ENCODE results near the gene SELENOM.
"Not testable (repeated sequence)": the region's sequence is repeated elsewhere in the genome, so short reads cannot be mapped to it uniquely, and the experiment has no call there.

The SELENOM gene

DNA sequence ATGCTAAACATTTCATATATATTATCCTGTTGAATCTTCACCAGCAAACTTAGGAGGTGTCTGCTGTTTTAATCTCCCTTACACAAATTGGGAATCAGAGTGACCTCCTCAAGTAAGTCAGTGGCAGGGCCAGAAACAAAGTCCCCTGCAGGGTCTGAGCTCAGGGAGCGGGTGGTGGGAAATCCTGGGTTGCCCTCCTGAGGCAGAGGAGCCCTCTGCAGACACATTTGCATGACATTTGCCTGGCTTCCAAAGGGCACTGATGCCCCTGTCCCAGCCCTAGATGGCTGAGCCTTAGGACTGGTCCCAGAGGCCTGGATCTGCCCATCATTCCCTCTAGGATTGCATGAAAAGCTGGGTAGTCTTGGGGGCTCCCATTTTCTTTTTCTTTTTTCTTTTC lies 13.3 kb upstream of the SELENOM start:
- no peak overlapping the region for H3K4me3 ChIP-seq (ENCODE audit: low read length)
- H3K9ac ChIP-seq (ENCODE audit: low read depth, low read length): no peak overlapping the region
- peaks cover 33% of the 10 kb centered on the region for H3K27me3 ChIP-seq (ENCODE audit: control insufficient read depth, insufficient read depth, low read length)
- peaks cover 6% of the 10 kb centered on the region for H3K4me1 ChIP-seq (ENCODE audit: control insufficient read depth, insufficient read depth, low read length)
- H3K36me3 ChIP-seq (ENCODE audit: insufficient read depth, low read length): no peaks in the 10 kb centered on the region
- H3K4me2 ChIP-seq (ENCODE audit: low read length): no peak overlapping the region
- no peaks in the 10 kb centered on the region for H3K9me3 ChIP-seq (replicated peaks; ENCODE audit: low read length)

DNA sequence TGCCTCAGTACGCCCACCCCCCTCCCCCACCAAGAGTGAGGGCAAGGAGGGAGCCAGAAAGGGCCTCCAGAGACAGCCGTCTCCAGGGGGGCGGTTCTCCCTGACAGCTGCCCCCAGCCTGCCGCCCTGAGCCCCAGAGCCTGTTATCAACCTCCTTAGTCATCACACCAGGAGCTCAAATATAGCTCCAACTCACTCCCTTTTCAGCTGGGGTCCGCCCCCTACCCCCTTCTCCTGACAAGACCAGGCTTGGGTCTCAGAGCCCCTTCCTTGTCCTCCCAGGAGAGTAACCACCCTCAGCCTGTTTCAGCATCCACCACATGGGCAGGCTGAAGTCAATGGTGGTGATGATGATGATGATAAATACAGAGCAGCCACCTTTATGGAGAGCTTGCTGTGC lies 12.9 kb upstream of the SELENOM start:
- no peak overlapping the region for H3K4me3 ChIP-seq (ENCODE audit: low read length)
- no peaks in the 10 kb centered on the region for H3K9me3 ChIP-seq (replicated peaks; ENCODE audit: low read length)
- no peaks in the 10 kb centered on the region for H3K36me3 ChIP-seq (ENCODE audit: insufficient read depth, low read length)
- no peak overlapping the region for H3K4me2 ChIP-seq (ENCODE audit: low read length)
- peaks cover 6% of the 10 kb centered on the region for H3K4me1 ChIP-seq (ENCODE audit: control insufficient read depth, insufficient read depth, low read length)
- H3K27me3 ChIP-seq (ENCODE audit: control insufficient read depth, insufficient read depth, low read length): peaks cover 30% of the 10 kb centered on the region
- H3K9ac ChIP-seq (ENCODE audit: low read depth, low read length): no peak overlapping the region

DNA sequence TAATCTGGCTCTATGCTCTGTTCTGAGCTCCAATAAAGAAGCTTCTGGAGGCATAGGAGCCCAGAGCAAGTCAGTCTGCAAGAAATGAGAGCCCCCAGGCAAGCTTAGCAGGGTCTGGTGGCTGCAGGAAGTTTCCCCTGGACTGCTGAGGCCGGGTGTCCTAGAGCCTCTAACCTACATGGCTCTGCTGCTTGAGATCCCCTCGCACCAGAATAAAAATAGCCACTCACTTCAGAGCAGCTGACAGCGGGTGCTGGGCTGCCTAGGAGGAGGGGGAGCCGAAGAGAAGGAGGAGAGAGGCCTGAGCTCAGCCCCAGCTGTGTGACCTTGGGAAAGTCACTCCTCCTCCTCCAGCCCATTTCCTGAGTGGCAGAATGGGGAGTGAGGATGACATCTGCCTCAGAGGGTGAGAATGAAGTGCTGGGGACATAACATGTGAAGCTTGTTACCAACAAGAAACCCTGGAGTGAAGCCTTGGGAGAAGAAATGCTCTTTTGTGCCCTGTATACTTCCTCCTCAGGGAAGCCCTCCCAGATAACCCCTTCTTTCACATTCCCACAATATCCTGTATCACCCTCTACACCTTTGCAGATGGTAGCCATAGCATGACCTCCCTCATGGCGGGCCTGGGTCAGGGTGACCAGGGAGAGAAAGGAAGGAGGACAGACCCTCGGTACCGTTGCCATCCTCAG lies 11.8 kb upstream of the SELENOM start:
- Histone ChIP-seq H3K4me1 (ENCODE audit: control insufficient read depth, insufficient read depth, low read length) (peaks cover 6% of the 10 kb centered on the region), H3K27me3 (ENCODE audit: control insufficient read depth, insufficient read depth, low read length) (peaks cover 19% of the 10 kb centered on the region), H3K4me2 (ENCODE audit: low read length) (no peak overlapping the region), H3K4me3 (ENCODE audit: low read length) (no peak overlapping the region), H3K9ac (ENCODE audit: low read depth, low read length) (no peak overlapping the region), H3K9me3 (replicated peaks; ENCODE audit: low read length) (no peaks in the 10 kb centered on the region), H3K36me3 (ENCODE audit: insufficient read depth, low read length) (no peaks in the 10 kb centered on the region)

DNA sequence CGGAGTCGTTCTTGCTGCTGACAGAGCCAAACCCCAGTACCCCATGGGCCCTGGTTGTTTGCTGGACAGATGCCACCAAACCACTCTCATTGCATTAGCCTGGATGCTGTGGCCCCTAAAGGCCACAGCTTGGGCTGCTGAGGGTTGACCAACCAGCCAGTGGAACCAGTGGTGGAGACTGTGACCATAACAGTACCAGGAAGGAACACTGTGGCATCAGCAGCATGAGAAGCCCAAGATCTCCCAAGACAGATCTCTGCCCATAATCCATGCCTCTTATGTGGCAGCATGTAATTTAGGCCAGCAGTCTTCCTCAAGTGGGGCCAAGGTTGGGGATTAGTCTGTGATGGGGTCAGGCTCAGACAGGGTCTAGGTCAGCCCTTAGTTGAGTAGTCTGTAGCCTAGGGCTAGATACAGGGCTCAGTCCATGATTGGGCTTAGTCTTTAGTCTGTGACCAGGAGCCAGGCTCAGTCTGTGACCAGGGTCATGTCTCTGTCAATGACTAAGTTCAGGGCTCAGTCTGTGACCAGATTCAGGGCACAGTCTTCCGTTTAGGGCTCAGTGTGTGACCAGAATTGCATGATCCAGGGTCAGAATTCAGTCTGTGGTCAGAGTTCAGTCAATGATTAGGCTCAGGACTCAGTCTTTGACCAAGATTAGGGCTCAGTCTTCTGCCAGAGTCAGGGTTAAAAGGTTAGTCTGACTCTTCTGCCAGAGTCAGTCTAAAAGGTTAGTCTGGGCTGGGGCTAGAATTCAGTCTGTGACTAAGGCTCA lies 10.9 kb upstream of the SELENOM start:
- no peaks in the 10 kb centered on the region for H3K9me3 ChIP-seq (replicated peaks; ENCODE audit: low read length)
- H3K9ac ChIP-seq (ENCODE audit: low read depth, low read length): no peak overlapping the region
- H3K27me3 ChIP-seq (ENCODE audit: control insufficient read depth, insufficient read depth, low read length): peaks cover 10% of the 10 kb centered on the region
- no peak overlapping the region for H3K4me3 ChIP-seq (ENCODE audit: low read length)
- peaks cover 6% of the 10 kb centered on the region for H3K4me1 ChIP-seq (ENCODE audit: control insufficient read depth, insufficient read depth, low read length)
- H3K36me3 ChIP-seq (ENCODE audit: insufficient read depth, low read length): no peaks in the 10 kb centered on the region
- H3K4me2 ChIP-seq (ENCODE audit: low read length): no peak overlapping the region

DNA sequence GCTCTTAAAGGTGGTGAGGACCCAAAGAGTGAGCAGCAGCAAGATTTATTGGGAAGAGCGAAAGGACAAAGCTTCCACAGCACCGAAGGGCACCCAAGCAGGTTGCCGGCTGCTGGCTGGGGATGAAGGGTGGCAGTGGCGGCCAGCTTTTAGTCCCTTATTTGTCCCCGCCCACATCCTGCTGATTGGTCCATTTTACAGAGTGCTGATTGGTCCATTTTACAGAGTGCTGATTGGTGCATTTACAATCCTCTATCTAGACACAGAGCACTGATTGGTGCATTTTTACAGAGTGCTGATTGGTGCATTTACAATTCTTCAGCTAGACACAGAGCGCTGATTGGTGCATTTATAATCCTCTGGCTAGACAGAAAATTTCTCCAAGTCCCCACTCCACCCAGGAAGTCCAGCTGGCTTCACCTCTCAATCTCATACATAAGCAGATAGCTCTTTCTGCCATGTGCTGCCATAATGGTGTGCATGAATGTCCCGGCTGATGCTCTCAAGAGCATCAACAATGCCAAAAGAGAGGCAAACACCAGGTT lies 5.3 kb upstream of the SELENOM start:
- not testable (repeated sequence) for H3K36me3 ChIP-seq (ENCODE audit: insufficient read depth, low read length); H3K9me3 ChIP-seq (replicated peaks; ENCODE audit: low read length); H3K4me3 ChIP-seq (ENCODE audit: low read length); H3K4me2 ChIP-seq (ENCODE audit: low read length); H3K27me3 ChIP-seq (ENCODE audit: control insufficient read depth, insufficient read depth, low read length); H3K4me1 ChIP-seq (ENCODE audit: control insufficient read depth, insufficient read depth, low read length); H3K9ac ChIP-seq (ENCODE audit: low read depth, low read length)

DNA sequence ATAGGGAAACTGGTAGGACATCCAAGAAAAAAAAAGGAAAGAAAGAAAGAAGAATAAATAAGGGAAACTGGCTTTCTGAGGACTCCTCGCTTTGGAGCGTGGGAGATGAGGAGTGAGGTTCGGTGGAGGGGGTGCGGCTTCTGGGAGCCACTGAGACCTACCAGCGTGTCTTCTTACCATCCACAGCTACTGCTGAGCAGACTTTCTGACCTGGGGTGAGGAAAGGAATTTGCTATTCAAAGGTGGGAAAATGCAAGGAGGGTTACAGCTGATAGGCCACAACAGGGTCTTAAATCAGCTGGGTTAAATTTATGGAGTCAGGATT lies 488 bp upstream of the SELENOM start:
- no peaks in the 10 kb centered on the region for H3K27me3 ChIP-seq (ENCODE audit: control insufficient read depth, insufficient read depth, low read length)
- peaks cover 28% of the 10 kb centered on the region for H3K36me3 ChIP-seq (ENCODE audit: insufficient read depth, low read length)
- peak overlapping the region; percentile 88 for H3K4me2 ChIP-seq (ENCODE audit: low read length)
- peaks cover 11% of the 10 kb centered on the region for H3K4me1 ChIP-seq (ENCODE audit: control insufficient read depth, insufficient read depth, low read length)
- H3K9ac ChIP-seq (ENCODE audit: low read depth, low read length): peak overlapping the region; percentile 68
- H3K9me3 ChIP-seq (replicated peaks; ENCODE audit: low read length): no peaks in the 10 kb centered on the region
- peak overlapping the region; percentile 66 for H3K4me3 ChIP-seq (ENCODE audit: low read length)

DNA sequence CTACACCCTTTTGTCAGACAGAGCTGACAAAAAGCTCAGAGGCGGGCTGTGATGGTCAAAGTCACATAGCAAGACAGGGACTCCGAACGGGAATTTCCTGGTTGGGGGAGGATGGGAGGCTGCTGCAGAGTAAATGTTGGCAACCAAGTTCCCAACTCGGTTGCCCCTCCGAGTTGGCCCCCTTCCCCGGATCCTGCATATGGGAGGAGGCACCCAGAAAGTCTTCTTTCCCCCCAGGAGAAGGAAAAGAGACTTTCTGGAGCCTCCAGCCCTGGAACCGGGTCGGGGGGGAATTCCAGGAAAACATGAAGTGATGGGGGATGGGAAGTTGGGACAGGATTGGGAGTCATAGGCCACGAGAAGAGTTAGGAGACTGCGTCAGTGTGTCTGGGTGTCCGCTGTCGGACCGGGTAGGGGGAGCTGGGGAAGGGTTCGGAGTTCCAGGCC lies 614 bp downstream of the SELENOM start:
- Histone ChIP-seq H3K4me2 (ENCODE audit: low read length) (peak overlapping the region; percentile 88), H3K27me3 (ENCODE audit: control insufficient read depth, insufficient read depth, low read length) (no peaks in the 10 kb centered on the region), H3K36me3 (ENCODE audit: insufficient read depth, low read length) (peaks cover 37% of the 10 kb centered on the region), H3K9me3 (replicated peaks; ENCODE audit: low read length) (no peaks in the 10 kb centered on the region), H3K9ac (ENCODE audit: low read depth, low read length) (peak overlapping the region; percentile 91), H3K4me1 (ENCODE audit: control insufficient read depth, insufficient read depth, low read length) (peaks cover 22% of the 10 kb centered on the region), H3K4me3 (ENCODE audit: low read length) (peak overlapping the region; percentile 81)

DNA sequence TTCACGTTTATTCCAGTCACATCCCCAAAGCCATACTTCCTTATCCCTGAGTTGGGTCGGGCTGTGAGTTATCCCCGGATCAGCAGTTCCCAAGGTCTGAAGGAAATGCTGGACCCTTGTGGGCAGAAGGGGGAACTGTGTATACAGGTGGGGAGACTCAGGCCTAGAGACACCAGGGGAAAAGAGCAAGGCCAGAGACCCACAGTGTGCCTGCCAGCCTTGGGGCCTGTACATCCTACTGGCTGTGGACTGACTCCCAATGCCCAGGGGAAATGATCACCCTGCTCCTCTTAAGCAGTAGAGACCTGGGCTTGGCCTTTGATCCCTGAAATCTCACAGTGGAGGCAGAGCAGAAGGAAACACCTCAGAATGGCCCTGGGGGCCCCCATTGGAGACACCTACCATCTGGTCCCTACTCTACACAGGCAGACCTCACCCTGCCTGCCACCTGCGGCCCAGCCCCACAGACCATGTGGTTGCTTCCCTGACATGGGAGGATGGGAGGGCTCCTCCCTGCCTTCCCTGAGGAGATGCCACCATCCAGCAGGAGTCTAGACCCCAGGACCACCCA lies 1.3 kb downstream of the SELENOM start:
- Histone ChIP-seq H3K36me3 (ENCODE audit: insufficient read depth, low read length) (peaks cover 40% of the 10 kb centered on the region), H3K4me3 (ENCODE audit: low read length) (peak overlapping the region; percentile 81), H3K27me3 (ENCODE audit: control insufficient read depth, insufficient read depth, low read length) (no peaks in the 10 kb centered on the region)

DNA sequence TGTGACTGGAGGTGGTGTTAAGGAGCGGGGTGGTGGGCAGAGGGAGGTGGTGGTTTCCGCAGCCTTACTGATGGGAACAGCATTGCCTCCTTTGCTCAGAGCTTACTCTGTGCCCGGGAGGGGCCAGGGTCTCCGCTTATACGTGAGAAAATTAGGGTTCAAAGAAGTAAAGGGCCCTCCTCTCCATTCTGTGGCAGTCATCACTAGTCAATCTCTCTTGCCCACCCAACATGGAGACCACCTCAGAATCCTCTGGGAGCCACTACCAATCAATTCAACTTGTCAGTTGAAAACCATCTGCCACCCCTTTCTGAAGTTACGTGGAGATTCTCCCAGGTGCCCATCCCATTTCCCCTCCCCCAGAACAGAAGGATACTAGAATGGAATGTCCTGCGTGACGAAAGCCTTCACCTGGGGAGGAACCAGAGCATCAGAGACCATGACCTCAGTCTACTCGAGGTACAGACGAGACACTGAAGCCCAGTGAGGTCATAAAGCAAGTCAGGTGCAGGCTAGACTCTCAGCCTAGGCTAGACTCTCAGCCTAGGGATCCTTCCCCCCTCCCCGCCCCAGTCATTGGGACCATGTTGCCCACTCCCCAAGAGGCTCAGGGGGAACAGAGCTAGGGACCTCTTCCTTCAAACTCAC lies 2.0 kb downstream of the SELENOM start:
- Histone ChIP-seq H3K36me3 (ENCODE audit: insufficient read depth, low read length) (peaks cover 45% of the 10 kb centered on the region), H3K4me3 (ENCODE audit: low read length) (no peak overlapping the region), H3K27me3 (ENCODE audit: control insufficient read depth, insufficient read depth, low read length) (no peaks in the 10 kb centered on the region), H3K9me3 (replicated peaks; ENCODE audit: low read length) (no peaks in the 10 kb centered on the region), H3K4me1 (ENCODE audit: control insufficient read depth, insufficient read depth, low read length) (peaks cover 23% of the 10 kb centered on the region), H3K4me2 (ENCODE audit: low read length) (peak overlapping the region; percentile 88), H3K9ac (ENCODE audit: low read depth, low read length) (no peak overlapping the region)

More for the DNA sequence above, 1.3 kb downstream of the SELENOM start:
- peak overlapping the region; percentile 91 for H3K9ac ChIP-seq (ENCODE audit: low read depth, low read length)
- no peaks in the 10 kb centered on the region for H3K9me3 ChIP-seq (replicated peaks; ENCODE audit: low read length)
- peak overlapping the region; percentile 88 for H3K4me2 ChIP-seq (ENCODE audit: low read length)
- peaks cover 23% of the 10 kb centered on the region for H3K4me1 ChIP-seq (ENCODE audit: control insufficient read depth, insufficient read depth, low read length)

DNA sequence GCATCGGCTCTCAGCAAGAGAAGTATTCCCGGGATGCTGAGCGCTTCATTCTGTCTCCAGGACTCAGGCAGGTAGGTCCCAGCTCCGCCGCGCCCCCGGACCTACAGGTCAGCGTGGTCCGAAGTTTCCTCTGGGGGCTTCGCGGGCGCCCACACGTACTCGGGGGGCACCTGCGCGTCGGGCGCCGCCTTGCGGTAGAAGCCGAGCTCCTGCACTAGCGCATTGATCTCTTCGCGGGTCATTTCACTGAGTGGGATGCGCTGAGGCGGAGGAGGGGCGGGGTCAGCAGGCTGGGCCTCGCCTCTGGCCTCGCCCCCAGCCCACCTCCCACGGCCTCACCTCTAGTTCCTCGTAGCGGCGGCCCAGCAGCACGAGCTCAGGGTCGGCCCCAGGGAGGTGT lies 2.5 kb downstream of the SELENOM start:
- H3K9ac ChIP-seq (ENCODE audit: low read depth, low read length): no peak overlapping the region
- no peak overlapping the region for H3K4me2 ChIP-seq (ENCODE audit: low read length)
- H3K4me3 ChIP-seq (ENCODE audit: low read length): no peak overlapping the region
- peaks cover 23% of the 10 kb centered on the region for H3K4me1 ChIP-seq (ENCODE audit: control insufficient read depth, insufficient read depth, low read length)
- H3K27me3 ChIP-seq (ENCODE audit: control insufficient read depth, insufficient read depth, low read length): no peaks in the 10 kb centered on the region
- H3K9me3 ChIP-seq (replicated peaks; ENCODE audit: low read length): no peaks in the 10 kb centered on the region
- H3K36me3 ChIP-seq (ENCODE audit: insufficient read depth, low read length): peaks cover 49% of the 10 kb centered on the region
